HepG2 (cell line): ENCODE data around the gene SIGLEC10. TPM values are rescaled to one million over a fixed set of nuclear protein-coding genes. Genes with fewer than 3 reads are reported as not detected.

Experiments
- ATAC-seq: fragments of 200-7000 bp; cut with Tn5 transposase; 3 replicates; pipeline ENCODE4 v1.9.1; 2020; ENCODE audit warnings: mild to moderate bottlenecking, moderate library complexity
- BruUV-seq: library from RNA; stranded (reverse); fragments of 400-500 nt; replicated peaks from 2 replicates; lab custom pipeline; 2021; lab: Mats Ljungman, UMichigan
- CTCF ChIA-PET: fragments of 300-600 bp; formaldehyde crosslinking; extraction: SDS; loops from one replicate; lab custom pipeline; 2021; ENCODE audit warnings: low total read pairs, inconsistent platforms, low intra/inter-chr PET ratio; lab: Yijun Ruan, JAX
- POLR2A ChIA-PET: fragments of 350-600 bp; sonication (Branson Sonifier 250); formaldehyde crosslinking; loops from one replicate; lab custom pipeline; 2020; ENCODE audit warnings: antibody characterized with exemption, inconsistent platforms; lab: Yijun Ruan, JAX
- DNase-seq: peaks from one replicate; pipeline ENCODE4 v3.0.0-alpha.2; 2015; ENCODE audit warnings: low spot score
- FAIRE-seq: peaks from 3 replicates; lab custom pipeline; 2011; peaks lifted over from hg19 to GRCh38; lab: Jason Lieb, UNC
- H2AFZ ChIP-seq: one replicate; pipeline ENCODE4 v1.6.1; 2011; ENCODE audit warnings: low read length, inconsistent platforms
- H3K27ac ChIP-seq: fragments of 300-600 bp; 3 replicates; pipeline ENCODE4 v1.8.0; 2011; ENCODE audit warnings: mixed run types, mild to moderate bottlenecking, mixed read lengths, low read length, inconsistent platforms; ENCODE audit not compliant: insufficient read depth; ENCODE audit errors: extremely low read length
- H3K27me3 ChIP-seq, 2 experiments: fragments of 200-600 bp in 1 of 2; 2 replicates in 1 of 2; 3 replicates in 1 of 2; pipeline versions ENCODE4 v1.6.0 to v1.8.0; 2011; ENCODE audit warnings: low read length in 2 of 2, mild to moderate bottlenecking in 2 of 2, moderate library complexity in 2 of 2, inconsistent platforms in 1 of 2; ENCODE audit not compliant: insufficient read depth in 2 of 2, control insufficient read depth in 1 of 2
- H3K36me3 ChIP-seq, 2 experiments: fragments of 200-600 bp in 1 of 2; replicated peaks in 1 of 2; 2 replicates in 1 of 2; 3 replicates in 1 of 2; pipeline versions ENCODE4 v1.5.1 to v1.8.0; 2011; ENCODE audit warnings: low read length in 2 of 2, inconsistent platforms in 1 of 2; ENCODE audit not compliant: insufficient read depth in 2 of 2, control insufficient read depth in 1 of 2
- H3K4me1 ChIP-seq: 2 replicates; pipeline ENCODE4 v1.5.1; 2012; ENCODE audit warnings: low read length, inconsistent platforms; ENCODE audit not compliant: insufficient read depth
- H3K4me2 ChIP-seq: 2 replicates; pipeline ENCODE4 v1.6.0; 2011; ENCODE audit warnings: low read depth, low read length, inconsistent platforms
- H3K4me3 ChIP-seq, 3 experiments: fragments of 200-600 bp in 1 of 3; sonication (generic), shearing (Covaris generic) in 1 of 3; replicated peaks in 1 of 3; 2 replicates each; pipeline ENCODE4 v1.5.1; 2011 to 2016; ENCODE audit warnings: low read length in 3 of 3, inconsistent platforms in 2 of 3, low read depth in 2 of 3, mild to moderate bottlenecking in 2 of 3, control low read depth in 1 of 3, mixed read lengths in 1 of 3; ENCODE audit not compliant: insufficient read depth in 1 of 3
- H3K79me2 ChIP-seq: one replicate; pipeline ENCODE4 v1.6.1; 2011; ENCODE audit warnings: low read length, inconsistent platforms; ENCODE audit not compliant: insufficient read depth
- H3K9ac ChIP-seq: 2 replicates; pipeline ENCODE4 v1.6.0; 2011; ENCODE audit warnings: mild to moderate bottlenecking, low read depth, low read length, inconsistent platforms; ENCODE audit not compliant: insufficient read depth
- H3K9me3 ChIP-seq: 2 replicates; pipeline ENCODE4 v1.5.1; 2012; ENCODE audit warnings: mild to moderate bottlenecking, low read length
- H4K20me1 ChIP-seq: 2 replicates; pipeline ENCODE4 v1.6.0; 2011; ENCODE audit warnings: inconsistent platforms, mild to moderate bottlenecking, low read length, moderate library complexity; ENCODE audit not compliant: insufficient read depth
- CBX1 ChIP-seq: IDR thresholded peaks from one replicate; pipeline ENCODE4 v1.6.1; 2016; ENCODE audit warnings: antibody characterized with exemption, low read depth
- CTCF ChIP-seq: sonication (generic); formaldehyde crosslinking; IDR thresholded peaks from 2 replicates; pipeline ENCODE4 v1.5.0; 2020; ENCODE audit warnings: mild to moderate bottlenecking, missing genetic modification reagents, moderate library complexity
- KLF15 ChIP-seq: sonication (generic); formaldehyde crosslinking; IDR thresholded peaks from 2 replicates; pipeline ENCODE4 v1.8.1; 2023; ENCODE audit warnings: borderline replicate concordance, mild to moderate bottlenecking, inconsistent platforms, missing genetic modification reagents, mixed read lengths
- SMARCE1 ChIP-seq: fragments of 450-650 bp; IDR thresholded peaks from 2 replicates; pipeline ENCODE4 v1.6.1; 2017; ENCODE audit warnings: borderline replicate concordance
- TBL1XR1 ChIP-seq: fragments of 150-350 bp; IDR thresholded peaks from 2 replicates; pipeline ENCODE4 v1.6.1; 2014; ENCODE audit warnings: borderline replicate concordance, low read length; ENCODE audit not compliant: partially characterized antibody
- ZFP36L1 ChIP-seq: sonication (generic); formaldehyde crosslinking; IDR thresholded peaks from 2 replicates; pipeline ENCODE4 v1.8.0; 2022; ENCODE audit warnings: mild to moderate bottlenecking, missing genetic modification reagents, moderate library complexity
- ZNF180 ChIP-seq: sonication (generic); formaldehyde crosslinking; IDR thresholded peaks from 2 replicates; pipeline ENCODE4 v1.4.0; 2020; ENCODE audit warnings: low read depth, missing genetic modification reagents, borderline replicate concordance
- ZNF20 ChIP-seq: sonication (generic); formaldehyde crosslinking; IDR thresholded peaks from 2 replicates; pipeline ENCODE4 v1.4.0; 2020; ENCODE audit warnings: mild to moderate bottlenecking, moderate library complexity, missing genetic modification reagents
- ZNF501 ChIP-seq: sonication (generic); formaldehyde crosslinking; IDR thresholded peaks from 2 replicates; pipeline ENCODE4 v1.5.1; 2020; ENCODE audit warnings: mild to moderate bottlenecking, moderate library complexity, missing genetic modification reagents
- ZNF503 ChIP-seq: sonication (generic); formaldehyde crosslinking; IDR thresholded peaks from 2 replicates; pipeline ENCODE4 v1.4.0; 2020; ENCODE audit warnings: missing genetic modification reagents
- ZNF619 ChIP-seq: sonication (generic); formaldehyde crosslinking; IDR thresholded peaks from 2 replicates; pipeline ENCODE4 v1.4.0; 2020; ENCODE audit warnings: mild to moderate bottlenecking, missing genetic modification reagents
- ZNF709 ChIP-seq: sonication (generic); formaldehyde crosslinking; IDR thresholded peaks from 2 replicates; pipeline ENCODE4 v1.5.0; 2020; ENCODE audit warnings: mild to moderate bottlenecking, missing genetic modification reagents
- ZNF773 ChIP-seq: sonication (generic); formaldehyde crosslinking; IDR thresholded peaks from 2 replicates; pipeline ENCODE4 v1.4.0; 2020; ENCODE audit warnings: missing genetic modification reagents, borderline replicate concordance
- WGBS: methylation state at CpG from one replicate; pipeline ENCODE4 v1.1.6; 2017; ENCODE audit warnings: low lambda C conversion rate; 5-methylcytosine and 5-hydroxymethylcytosine counted together
- in situ Hi-C: cut with HindIII; loops from 2 replicates; pipeline ENCODE4 v1.10.0; 2017; ENCODE audit warnings: low pct_unique_long_range_greater_than_20kb; ENCODE audit not compliant: extremely low pct_ligation_motif_present
- intact Hi-C: fragments of 100-400 bp; cut with micrococcal nuclease; formaldehyde crosslinking; loops from one replicate; pipeline ENCODE4 v1.10.0; 2022; ENCODE audit not compliant: unreplicated experiment
- polyA plus RNA-seq, 8 experiments: library from polyadenylated mRNA; depleted of rRNA in 3 of 8; stranded (reverse) in 7 of 8; unstranded in 1 of 8; fragments of >200 nt; fragmentation: Illumina TruSeq in 4 of 8; extraction: Trizol in 4 of 8; gene quantifications; 2 replicates each; pipeline versions ENCODE4 v1.2.1 to v1.2.3, GENCODE V29; 2011 to 2016; ENCODE audit warnings: low read depth in 4 of 8, missing spikeins in 1 of 8, mixed read lengths in 1 of 8; ENCODE audit not compliant: insufficient read depth in 1 of 8
- total RNA-seq, 5 experiments: library from RNA; depleted of rRNA; stranded (reverse); fragments of >200 nt; fragmentation: Illumina TruSeq; extraction: Trizol; gene quantifications; 2 replicates each; pipeline ENCODE4 v1.2.3, GENCODE V29; 2016; ENCODE audit warnings: low read depth in 1 of 5
- TF ChIP-seq, protein P1 (sequence below): sonication (generic); formaldehyde crosslinking; IDR thresholded peaks from 2 replicates; pipeline ENCODE4 v1.8.0; 2022; ENCODE audit warnings: mild to moderate bottlenecking, missing genetic modification reagents; ENCODE audit not compliant: insufficient replicate concordance
- TF ChIP-seq, protein P2 (sequence below): sonication (generic); formaldehyde crosslinking; IDR thresholded peaks from 2 replicates; pipeline ENCODE4 v1.5.0; 2020; ENCODE audit warnings: missing genetic modification reagents

Gene SIGLEC10
- total and polyA plus RNA-seq, 2 of the 13 experiments (the other 11 are each of a cell fraction or from before 2014, with no cell fraction given): not detected

DNA sequence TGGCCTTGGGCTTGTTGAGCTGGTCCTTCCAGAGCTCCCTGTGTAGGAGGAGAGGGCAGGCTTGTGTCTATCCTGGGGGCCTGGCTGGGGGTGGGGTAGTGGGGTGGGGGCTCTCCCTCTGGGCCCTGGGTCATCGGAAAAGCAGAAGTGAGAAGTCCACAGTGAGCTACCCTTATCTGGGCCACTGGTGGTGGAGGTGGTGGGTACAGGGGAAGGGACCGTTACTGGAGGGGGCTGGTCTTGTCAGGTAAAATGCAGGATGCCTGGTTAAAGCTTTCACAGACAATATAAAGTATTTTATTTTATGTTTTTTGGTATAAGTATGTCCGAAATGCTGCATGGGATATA, 342 bp upstream of the SIGLEC10 start:
- Histone ChIP-seq H3K27me3 (no peaks in the 10 kb centered on the region; a peak in 2 of 5 replicates), H3K4me3 (no peak overlapping the region), H2AFZ (no peak overlapping the region), H3K4me1 (no peaks in the 10 kb centered on the region), H3K27ac (no peak overlapping the region), H3K36me3 (no peaks in the 10 kb centered on the region), H3K4me2 (no peak overlapping the region), H3K79me2 (no peaks in the 10 kb centered on the region), H4K20me1 (peaks cover 5% of the 10 kb centered on the region; the same call in 1 of the 2 replicates), H3K9ac (no peak overlapping the region), H3K9me3 (no peaks in the 10 kb centered on the region)
- intact Hi-C loops: no loop called here
- ATAC-seq: no peak
- WGBS: 30% methylated on average over 3 of the region's 3 CpGs
- in situ Hi-C loops: no loop called here
- FAIRE-seq: no peak
- no TSS peak for BruUV-seq
- POLR2A ChIA-PET: no interaction called here
- DNase-seq: no peak
- CTCF ChIA-PET: no interaction called here
- TF ChIP-seq SMARCE1 (no peak), CTCF (CRISPR knock-in tag) (no peak), ZNF503 (CRISPR knock-in tag) (no peak), ZNF501 (no peak), ZNF180 (CRISPR knock-in tag) (no peak), CBX1 (no peak), KLF15 (CRISPR knock-in tag) (no peak), ZNF773 (CRISPR knock-in tag) (no peak), ZNF709 (CRISPR knock-in tag) (no peak), ZNF619 (CRISPR knock-in tag) (no peak), ZNF20 (CRISPR knock-in tag) (no peak), ZFP36L1 (no peak), TBL1XR1 (no peak)
- TF ChIP-seq, protein P1, sequence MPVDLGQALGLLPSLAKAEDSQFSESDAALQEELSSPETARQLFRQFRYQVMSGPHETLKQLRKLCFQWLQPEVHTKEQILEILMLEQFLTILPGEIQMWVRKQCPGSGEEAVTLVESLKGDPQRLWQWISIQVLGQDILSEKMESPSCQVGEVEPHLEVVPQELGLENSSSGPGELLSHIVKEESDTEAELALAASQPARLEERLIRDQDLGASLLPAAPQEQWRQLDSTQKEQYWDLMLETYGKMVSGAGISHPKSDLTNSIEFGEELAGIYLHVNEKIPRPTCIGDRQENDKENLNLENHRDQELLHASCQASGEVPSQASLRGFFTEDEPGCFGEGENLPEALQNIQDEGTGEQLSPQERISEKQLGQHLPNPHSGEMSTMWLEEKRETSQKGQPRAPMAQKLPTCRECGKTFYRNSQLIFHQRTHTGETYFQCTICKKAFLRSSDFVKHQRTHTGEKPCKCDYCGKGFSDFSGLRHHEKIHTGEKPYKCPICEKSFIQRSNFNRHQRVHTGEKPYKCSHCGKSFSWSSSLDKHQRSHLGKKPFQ (CRISPR knock-in tag): no peak
- TF ChIP-seq, protein P2, sequence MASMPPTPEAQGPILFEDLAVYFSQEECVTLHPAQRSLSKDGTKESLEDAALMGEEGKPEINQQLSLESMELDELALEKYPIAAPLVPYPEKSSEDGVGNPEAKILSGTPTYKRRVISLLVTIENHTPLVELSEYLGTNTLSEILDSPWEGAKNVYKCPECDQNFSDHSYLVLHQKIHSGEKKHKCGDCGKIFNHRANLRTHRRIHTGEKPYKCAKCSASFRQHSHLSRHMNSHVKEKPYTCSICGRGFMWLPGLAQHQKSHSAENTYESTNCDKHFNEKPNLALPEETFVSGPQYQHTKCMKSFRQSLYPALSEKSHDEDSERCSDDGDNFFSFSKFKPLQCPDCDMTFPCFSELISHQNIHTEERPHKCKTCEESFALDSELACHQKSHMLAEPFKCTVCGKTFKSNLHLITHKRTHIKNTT (CRISPR knock-in tag): no peak
